WERI-Rb-1 (cell line): Measurements from ENCODE around the gene ZNF699.

ENCODE experiments used
- DNase-seq: peaks from one replicate; pipeline ENCODE4 v3.0.0-alpha.2; 2020
- H3K27ac ChIP-seq: fragments of 250-450 bp; sonication (Bioruptor Pico); 2 replicates; pipeline ENCODE4 v1.5.1; 2020; ENCODE audit warnings: mild to moderate bottlenecking, moderate library complexity
- H3K27me3 ChIP-seq: fragments of 250-450 bp; sonication (Bioruptor Pico); 2 replicates; pipeline ENCODE4 v1.5.1; 2021; ENCODE audit warnings: mild to moderate bottlenecking, low read depth, moderate library complexity; ENCODE audit not compliant: insufficient read depth, severe bottlenecking
- H3K36me3 ChIP-seq: fragments of 250-450 bp; sonication (Bioruptor Pico); 2 replicates; pipeline ENCODE4 v1.5.1; 2020; ENCODE audit warnings: mild to moderate bottlenecking, moderate library complexity
- H3K4me3 ChIP-seq: 2 replicates; pipeline ENCODE4 v1.5.1; 2011; ENCODE audit warnings: low read depth, mild to moderate bottlenecking, control low read depth, low read length
- H3K9me3 ChIP-seq: fragments of 250-450 bp; sonication (Bioruptor Pico); 2 replicates; pipeline ENCODE4 v1.5.1; 2021; ENCODE audit warnings: mild to moderate bottlenecking, moderate library complexity; ENCODE audit not compliant: severe bottlenecking
- CTCF ChIP-seq: IDR thresholded peaks from 2 replicates; pipeline ENCODE4 v1.5.1; 2011; ENCODE audit warnings: low read depth, mild to moderate bottlenecking, control low read depth, inconsistent platforms, low read length

Gene ZNF699

GRCh38 chr19:9348253-9348652, 38.6 kb upstream of the ZNF699 start:
- Histone ChIP-seq H3K9me3 (peaks cover 22% of the 10 kb centered on the region), H3K36me3 (peaks cover 7% of the 10 kb centered on the region), H3K4me3 (no peak overlapping the region), H3K27me3 (no peaks in the 10 kb centered on the region), H3K27ac (no peak overlapping the region)
- no peak for TF ChIP-seq CTCF
- DNase-seq, result no peak

GRCh38 chr19:9345005-9345404, 35.4 kb upstream of the ZNF699 start:
- TF ChIP-seq CTCF, result no peak
- H3K27me3 ChIP-seq, result no peaks in the 10 kb centered on the region
- peaks cover 42% of the 10 kb centered on the region for H3K9me3 ChIP-seq

GRCh38 chr19:9342610-9343304, 33.1 kb upstream of the ZNF699 start:
- DNase-seq, result no peak
- no peak overlapping the region for H3K27ac ChIP-seq
- no peak for TF ChIP-seq CTCF
- H3K9me3 ChIP-seq, result peaks cover 40% of the 10 kb centered on the region
- H3K4me3 ChIP-seq, result no peak overlapping the region
- H3K27me3 ChIP-seq, result no peaks in the 10 kb centered on the region
- peaks cover 51% of the 10 kb centered on the region for H3K36me3 ChIP-seq

More at GRCh38 chr19:9345005-9345404, 35.4 kb upstream of the ZNF699 start:
- no peak overlapping the region for H3K4me3 ChIP-seq
- no peak overlapping the region for H3K27ac ChIP-seq
- peaks cover 36% of the 10 kb centered on the region for H3K36me3 ChIP-seq
- DNase-seq, result no peak

GRCh38 chr19:9329999-9330398, 20.4 kb upstream of the ZNF699 start:
- H3K9me3 ChIP-seq, result peaks cover 9% of the 10 kb centered on the region
- H3K4me3 ChIP-seq, result no peak overlapping the region
- H3K27me3 ChIP-seq, result no peaks in the 10 kb centered on the region
- H3K36me3 ChIP-seq, result peaks cover 66% of the 10 kb centered on the region
- H3K27ac ChIP-seq, result no peak overlapping the region
- TF ChIP-seq CTCF, result no peak
- DNase-seq, result no peak

- H3K36me3 ChIP-seq, result peaks cover 37% of the 10 kb centered on the region
- TF ChIP-seq CTCF, result no peak
- peak overlapping the region; percentile 92 for H3K27ac ChIP-seq
- H3K4me3 ChIP-seq, result peak overlapping the region; percentile 69
- no peak for DNase-seq
- peaks cover 5% of the 10 kb centered on the region for H3K9me3 ChIP-seq
- H3K27me3 ChIP-seq, result no peaks in the 10 kb centered on the region
Observed at GRCh38 chr19:9324584-9324962, 14.9 kb upstream of the ZNF699 start.
